HEK293T (cell line): ENCODE data around the gene ZFP92.

Experiments used
- CTCF ChIA-PET: fragments of 350-600 bp; formaldehyde crosslinking; extraction: SDS; loops from one replicate; lab custom pipeline; 2021; ENCODE audit warnings: antibody characterized with exemption, inconsistent platforms; lab: Yijun Ruan, JAX
- POLR2A ChIA-PET: fragments of 350-600 bp; formaldehyde crosslinking; extraction: SDS; loops from one replicate; lab custom pipeline; 2020; ENCODE audit warnings: antibody characterized with exemption, inconsistent platforms; lab: Yijun Ruan, JAX
- DNase-seq: peaks from one replicate; pipeline ENCODE4 v3.0.0; 2012; ENCODE audit warnings: mixed read lengths; ENCODE audit errors: extremely low spot score
- ARNT ChIP-seq: fragments of 450-650 bp; IDR thresholded peaks from 2 replicates; pipeline ENCODE4 v1.6.1; 2017; ENCODE audit warnings: mild to moderate bottlenecking
- BHLHE40 ChIP-seq: fragments of 450-650 bp; IDR thresholded peaks from 2 replicates; pipeline ENCODE4 v1.6.1; 2016; ENCODE audit warnings: mild to moderate bottlenecking, moderate library complexity, borderline replicate concordance
- CTBP1 ChIP-seq: fragments of 450-650 bp; IDR thresholded peaks from 2 replicates; pipeline ENCODE4 v1.6.1; 2016; ENCODE audit warnings: borderline replicate concordance
- ELF4 ChIP-seq: fragments of 450-650 bp; IDR thresholded peaks from 2 replicates; pipeline ENCODE4 v1.6.1; 2017; ENCODE audit warnings: antibody characterized with exemption
- FOXA1 ChIP-seq: fragments of 450-650 bp; IDR thresholded peaks from 2 replicates; pipeline ENCODE4 v1.6.1; 2016; ENCODE audit warnings: mild to moderate bottlenecking
- FOXK2 ChIP-seq: fragments of 450-650 bp; IDR thresholded peaks from 2 replicates; pipeline ENCODE4 v1.6.1; 2016; ENCODE audit warnings: mild to moderate bottlenecking
- FOXM1 ChIP-seq: fragments of 450-650 bp; IDR thresholded peaks from 2 replicates; pipeline ENCODE4 v1.6.1; 2017; ENCODE audit warnings: mild to moderate bottlenecking, borderline replicate concordance
- HDGF ChIP-seq: fragments of 450-650 bp; IDR thresholded peaks from 2 replicates; pipeline ENCODE4 v1.6.1; 2017; ENCODE audit warnings: antibody characterized with exemption, borderline replicate concordance
- L3MBTL2 ChIP-seq: fragments of 450-650 bp; conservative IDR thresholded peaks from 2 replicates; pipeline ENCODE4 v1.6.1; 2016; ENCODE audit warnings: mild to moderate bottlenecking
- LEF1 ChIP-seq: fragments of 450-650 bp; IDR thresholded peaks from 2 replicates; pipeline ENCODE4 v1.6.1; 2017; ENCODE audit warnings: mild to moderate bottlenecking, borderline replicate concordance
- NFRKB ChIP-seq: fragments of 450-650 bp; IDR thresholded peaks from 2 replicates; pipeline ENCODE4 v1.6.1; 2016; ENCODE audit warnings: mild to moderate bottlenecking, moderate library complexity
- PKNOX1 ChIP-seq: fragments of 450-650 bp; IDR thresholded peaks from 2 replicates; pipeline ENCODE4 v1.6.1; 2016
- SP1 ChIP-seq: fragments of 450-650 bp; IDR thresholded peaks from 2 replicates; pipeline ENCODE4 v1.6.1; 2017
- SUZ12 ChIP-seq: fragments of 450-650 bp; IDR thresholded peaks from 2 replicates; pipeline ENCODE4 v1.6.1; 2016; ENCODE audit warnings: mild to moderate bottlenecking
- TARDBP ChIP-seq: fragments of 450-650 bp; IDR thresholded peaks from 2 replicates; pipeline ENCODE4 v1.6.1; 2016
- ZNF384 ChIP-seq: fragments of 450-650 bp; IDR thresholded peaks from 2 replicates; pipeline ENCODE4 v1.6.1; 2016

ZFP92 gene

GRCh38 chrX:153370293-153371055 is 40.8 kb upstream of the ZFP92 start:
- no peak for DNase-seq
- ChIA-PET POLR2A (no interaction called here), CTCF (no interaction called here)
- TF ChIP-seq HDGF (no peak), FOXK2 (no peak), LEF1 (no peak), NFRKB (no peak), PKNOX1 (no peak), TARDBP (no peak), CTBP1 (no peak), ELF4 (no peak), L3MBTL2 (no peak), SP1 (no peak), ZNF384 (no peak), FOXM1 (no peak), BHLHE40 (no peak), SUZ12 (no peak), FOXA1 (no peak)

- CTCF ChIA-PET = interaction anchor here (0.6 kb wide), 1 partner anchor 67 kb away, joined by 3 read pairs; no protein-coding TSS in a partner anchor
- POLR2A ChIA-PET = no interaction called here
- TF ChIP-seq FOXM1 (no peak), PKNOX1 (no peak), SUZ12 (no peak), ELF4 (no peak), BHLHE40 (no peak), L3MBTL2 (no peak), LEF1 (no peak), SP1 (no peak), ARNT (no peak), FOXK2 (no peak), HDGF (no peak), NFRKB (no peak), TARDBP (no peak), FOXA1 (no peak), ZNF384 (no peak), CTBP1 (no peak)
- no peak for DNase-seq
Measured at GRCh38 chrX:153371256-153371655, 40.0 kb upstream of the ZFP92 start.

GRCh38 chrX:153372949-153373348 is 38.3 kb upstream of the ZFP92 start:
- DNase-seq = no peak
- ChIA-PET CTCF (interaction anchor here (0.6 kb wide), 1 partner anchor 19 kb away, joined by 3 read pairs; no protein-coding TSS in a partner anchor), POLR2A (interaction anchor here (1.0 kb wide), 1 partner anchor 28 kb away, joined by 3 read pairs; no protein-coding TSS in a partner anchor)
- TF ChIP-seq SUZ12 (no peak), FOXK2 (no peak), ZNF384 (no peak), BHLHE40 (no peak), L3MBTL2 (no peak), SP1 (no peak), TARDBP (no peak), HDGF (no peak), ELF4 (no peak), NFRKB (no peak), CTBP1 (no peak)

GRCh38 chrX:153374426-153374825 is 36.8 kb upstream of the ZFP92 start:
- ChIA-PET CTCF (interaction anchor here (1.1 kb wide), 1 partner anchor 191 kb away, joined by 3 read pairs; no protein-coding TSS in a partner anchor), POLR2A (no interaction called here)
- TF ChIP-seq L3MBTL2 = no peak
- DNase-seq = no peak

GRCh38 chrX:153375571-153375970 is 35.7 kb upstream of the ZFP92 start:
- ChIA-PET CTCF (no interaction called here), POLR2A (no interaction called here)
- no peak for DNase-seq
- TF ChIP-seq SUZ12 (no peak), CTBP1 (no peak), SP1 (no peak)

- ChIA-PET CTCF (no interaction called here), POLR2A (no interaction called here)
- TF ChIP-seq BHLHE40 (no peak), PKNOX1 (no peak), LEF1 (no peak), FOXM1 (no peak), ARNT (no peak), ZNF384 (no peak), SUZ12 (no peak), HDGF (no peak), NFRKB (no peak), FOXK2 (no peak), FOXA1 (no peak), CTBP1 (no peak), L3MBTL2 (no peak), SP1 (no peak), ELF4 (no peak)
- DNase-seq = no peak
Measured at GRCh38 chrX:153377727-153378126, 33.5 kb upstream of the ZFP92 start.
